Measurements from ENCODE around the gene ZFYVE16.

GRCh38 chr5:80516826-80517225 is 109.0 kb downstream of the ZFYVE16 start:
- no peak for TF ChIP-seq CTCF (IDR thresholded peaks at IDR 0.05)
- TF ChIP-seq ZFX (IDR thresholded peaks at IDR 0.05; ENCODE audit: borderline replicate concordance), result no peak

All from 22Rv1 (cell line).